KMS-11 (cell line): Measurements from ENCODE around the gene MGAT4B.

Experiments used
- H2AFZ ChIP-seq: fragments of 200-600 bp; sonication (generic); 2 replicates; pipeline ENCODE4 v1.6.1; 2016; ENCODE audit warnings: antibody characterized with exemption, mixed run types, low read depth
- H3K27ac ChIP-seq: fragments of 200-600 bp; sonication (generic); 2 replicates; pipeline ENCODE4 v1.6.1; 2016; ENCODE audit warnings: mild to moderate bottlenecking, mixed run types
- H3K27me3 ChIP-seq: fragments of 200-600 bp; sonication (generic); 2 replicates; pipeline ENCODE4 v1.6.1; 2017; ENCODE audit warnings: mild to moderate bottlenecking, low read depth, mixed run types, moderate library complexity; ENCODE audit not compliant: insufficient read depth
- H3K36me3 ChIP-seq: fragments of 200-600 bp; sonication (generic); 2 replicates; pipeline ENCODE4 v1.6.1; 2017; ENCODE audit warnings: mild to moderate bottlenecking, mixed run types; ENCODE audit not compliant: insufficient read depth
- H3K4me1 ChIP-seq: fragments of 200-600 bp; sonication (generic); 2 replicates; pipeline ENCODE4 v1.6.1; 2016; ENCODE audit warnings: mild to moderate bottlenecking, low read depth, mixed run types; ENCODE audit not compliant: poor library complexity, severe bottlenecking
- H3K4me2 ChIP-seq: fragments of 200-600 bp; sonication (generic); 2 replicates; pipeline ENCODE4 v1.7.0; 2016; ENCODE audit warnings: mild to moderate bottlenecking, mixed run types
- H3K4me3 ChIP-seq: fragments of 200-600 bp; sonication (generic); IDR thresholded peaks from 2 replicates; pipeline ENCODE4 v1.6.1; 2017; ENCODE audit warnings: low read depth, low read length, mixed read lengths; ENCODE audit not compliant: insufficient read depth
- H3K79me2 ChIP-seq: fragments of 200-600 bp; sonication (generic); 2 replicates; pipeline ENCODE4 v1.6.1; 2016; ENCODE audit warnings: low read depth, mixed run types; ENCODE audit not compliant: insufficient read depth
- H3K9ac ChIP-seq: fragments of 200-600 bp; sonication (generic); 2 replicates; pipeline ENCODE4 v1.6.1; 2016; ENCODE audit warnings: mild to moderate bottlenecking, mixed run types
- H4K20me1 ChIP-seq: fragments of 200-600 bp; sonication (generic); 2 replicates; pipeline ENCODE4 v1.6.1; 2016; ENCODE audit warnings: mild to moderate bottlenecking, mixed run types; ENCODE audit not compliant: insufficient read depth
- TF ChIP-seq, protein P1 (sequence below): fragments of 200-600 bp; sonication (generic); conservative IDR thresholded peaks from 2 replicates; pipeline ENCODE4 v1.6.1; 2017; ENCODE audit warnings: low read depth, mild to moderate bottlenecking, antibody characterized with exemption, low read length, moderate library complexity, mixed read lengths

Gene MGAT4B

DNA sequence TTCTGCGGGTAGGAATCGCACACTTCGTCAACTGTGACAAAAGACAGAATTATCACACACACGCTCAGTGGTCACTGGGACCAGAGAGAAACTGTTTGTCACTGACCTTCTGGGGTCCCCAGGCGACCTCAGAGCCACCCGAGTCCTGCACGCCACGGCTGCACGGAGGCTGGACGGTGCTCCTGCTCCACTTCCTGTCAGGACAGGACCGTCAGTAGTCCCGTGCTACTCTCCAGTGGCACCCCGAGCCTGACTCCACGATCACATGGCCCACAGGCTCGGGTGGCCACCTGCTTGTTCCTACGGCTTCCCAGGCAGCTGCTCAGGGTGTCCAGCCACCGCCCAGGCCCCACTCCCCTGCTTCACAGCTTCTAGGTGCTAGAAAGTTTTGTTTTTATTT lies 34.1 kb upstream of the MGAT4B start:
- no peak overlapping the region for H3K4me2 ChIP-seq
- H3K79me2 ChIP-seq, result no peaks in the 10 kb centered on the region
- H4K20me1 ChIP-seq, result no peaks in the 10 kb centered on the region
- peaks cover 18% of the 10 kb centered on the region for H3K4me1 ChIP-seq
- H3K9ac ChIP-seq, result no peak overlapping the region
- H3K27ac ChIP-seq, result no peak overlapping the region
- H3K36me3 ChIP-seq, result no peaks in the 10 kb centered on the region
- H3K4me3 ChIP-seq, result no peak overlapping the region
- no peaks in the 10 kb centered on the region for H3K27me3 ChIP-seq
- TF ChIP-seq, protein P1, sequence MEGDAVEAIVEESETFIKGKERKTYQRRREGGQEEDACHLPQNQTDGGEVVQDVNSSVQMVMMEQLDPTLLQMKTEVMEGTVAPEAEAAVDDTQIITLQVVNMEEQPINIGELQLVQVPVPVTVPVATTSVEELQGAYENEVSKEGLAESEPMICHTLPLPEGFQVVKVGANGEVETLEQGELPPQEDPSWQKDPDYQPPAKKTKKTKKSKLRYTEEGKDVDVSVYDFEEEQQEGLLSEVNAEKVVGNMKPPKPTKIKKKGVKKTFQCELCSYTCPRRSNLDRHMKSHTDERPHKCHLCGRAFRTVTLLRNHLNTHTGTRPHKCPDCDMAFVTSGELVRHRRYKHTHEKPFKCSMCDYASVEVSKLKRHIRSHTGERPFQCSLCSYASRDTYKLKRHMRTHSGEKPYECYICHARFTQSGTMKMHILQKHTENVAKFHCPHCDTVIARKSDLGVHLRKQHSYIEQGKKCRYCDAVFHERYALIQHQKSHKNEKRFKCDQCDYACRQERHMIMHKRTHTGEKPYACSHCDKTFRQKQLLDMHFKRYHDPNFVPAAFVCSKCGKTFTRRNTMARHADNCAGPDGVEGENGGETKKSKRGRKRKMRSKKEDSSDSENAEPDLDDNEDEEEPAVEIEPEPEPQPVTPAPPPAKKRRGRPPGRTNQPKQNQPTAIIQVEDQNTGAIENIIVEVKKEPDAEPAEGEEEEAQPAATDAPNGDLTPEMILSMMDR, result no peak
- H2AFZ ChIP-seq, result no peak overlapping the region

DNA sequence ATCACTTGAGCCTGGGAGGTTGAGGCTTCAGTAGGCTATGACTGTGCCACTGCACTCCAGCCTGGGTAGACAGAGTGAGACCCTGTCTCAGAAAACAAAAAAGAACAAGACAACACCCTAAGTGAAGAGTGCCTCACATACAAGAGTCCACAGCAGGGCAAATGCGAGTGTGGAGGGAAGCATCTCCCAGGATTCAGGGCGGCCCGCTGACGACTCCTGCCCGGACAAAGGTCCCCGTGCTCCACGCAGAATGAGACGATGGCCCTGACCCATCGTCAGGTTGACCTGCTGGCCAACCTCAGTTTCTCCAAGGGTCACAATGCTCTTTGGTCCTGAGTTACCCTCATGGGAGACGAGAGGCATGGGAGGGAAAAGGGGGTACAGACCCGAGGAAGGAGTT lies 33.7 kb upstream of the MGAT4B start:
- peaks cover 18% of the 10 kb centered on the region for H3K4me1 ChIP-seq
- TF ChIP-seq, protein P1, result no peak
- no peak overlapping the region for H3K9ac ChIP-seq
- no peaks in the 10 kb centered on the region for H3K79me2 ChIP-seq
- H3K27me3 ChIP-seq, result no peaks in the 10 kb centered on the region
- H2AFZ ChIP-seq, result no peak overlapping the region
- H4K20me1 ChIP-seq, result no peaks in the 10 kb centered on the region
- no peak overlapping the region for H3K4me3 ChIP-seq
- no peak overlapping the region for H3K4me2 ChIP-seq
- H3K36me3 ChIP-seq, result no peaks in the 10 kb centered on the region
- H3K27ac ChIP-seq, result no peak overlapping the region

DNA sequence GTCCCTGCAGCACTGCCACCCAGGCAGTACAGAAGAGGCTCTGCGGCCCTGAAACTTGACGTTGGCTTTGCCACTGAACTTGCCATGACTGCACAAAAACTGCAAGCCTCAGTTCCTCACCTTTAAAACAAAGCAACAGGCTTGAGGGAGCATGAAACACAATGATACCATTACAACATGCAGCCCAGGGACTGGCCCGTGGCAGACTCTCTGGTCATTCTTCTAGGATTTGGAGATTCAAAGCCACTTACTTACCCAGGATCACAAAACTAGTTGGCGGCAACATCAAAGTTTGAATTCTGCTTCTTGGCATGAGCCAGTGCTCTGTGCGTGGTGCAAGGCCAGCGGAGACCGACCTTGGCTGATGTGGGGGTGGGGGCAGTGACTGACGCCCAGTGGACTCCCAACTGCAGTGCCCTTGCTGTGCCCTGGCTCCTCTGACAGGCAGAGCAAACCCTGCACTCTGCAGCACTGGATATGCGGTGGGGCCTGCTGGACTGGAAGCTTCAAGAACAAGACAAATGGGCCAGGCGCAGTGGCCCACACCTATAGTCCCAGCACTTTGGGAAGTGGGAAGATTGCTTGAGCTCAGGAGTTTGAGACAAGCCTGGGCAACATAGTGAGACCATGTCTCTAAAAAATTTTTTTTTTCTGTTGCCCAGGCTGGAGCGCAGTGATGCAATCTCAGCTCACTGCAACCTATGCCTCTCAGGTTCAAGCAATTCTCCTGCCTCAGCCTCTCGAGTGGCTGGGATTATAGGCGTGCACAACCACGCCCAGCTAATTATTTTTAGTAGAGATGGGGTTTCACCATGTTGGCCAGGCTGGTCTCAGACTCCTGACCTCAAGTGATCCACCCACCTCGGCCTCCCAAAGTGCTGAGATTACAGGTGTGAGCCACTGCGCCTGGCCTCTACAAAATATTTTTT lies 32.9 kb upstream of the MGAT4B start:
- TF ChIP-seq, protein P1, result no peak
- Histone ChIP-seq H4K20me1 (no peaks in the 10 kb centered on the region), H3K4me1 (peaks cover 18% of the 10 kb centered on the region), H3K27ac (peak overlapping the region; percentile 15; the same call in 1 of the 2 replicates), H2AFZ (no peak overlapping the region), H3K79me2 (no peaks in the 10 kb centered on the region), H3K27me3 (no peaks in the 10 kb centered on the region), H3K4me2 (no peak overlapping the region), H3K36me3 (no peaks in the 10 kb centered on the region), H3K4me3 (no peak overlapping the region), H3K9ac (no peak overlapping the region)

DNA sequence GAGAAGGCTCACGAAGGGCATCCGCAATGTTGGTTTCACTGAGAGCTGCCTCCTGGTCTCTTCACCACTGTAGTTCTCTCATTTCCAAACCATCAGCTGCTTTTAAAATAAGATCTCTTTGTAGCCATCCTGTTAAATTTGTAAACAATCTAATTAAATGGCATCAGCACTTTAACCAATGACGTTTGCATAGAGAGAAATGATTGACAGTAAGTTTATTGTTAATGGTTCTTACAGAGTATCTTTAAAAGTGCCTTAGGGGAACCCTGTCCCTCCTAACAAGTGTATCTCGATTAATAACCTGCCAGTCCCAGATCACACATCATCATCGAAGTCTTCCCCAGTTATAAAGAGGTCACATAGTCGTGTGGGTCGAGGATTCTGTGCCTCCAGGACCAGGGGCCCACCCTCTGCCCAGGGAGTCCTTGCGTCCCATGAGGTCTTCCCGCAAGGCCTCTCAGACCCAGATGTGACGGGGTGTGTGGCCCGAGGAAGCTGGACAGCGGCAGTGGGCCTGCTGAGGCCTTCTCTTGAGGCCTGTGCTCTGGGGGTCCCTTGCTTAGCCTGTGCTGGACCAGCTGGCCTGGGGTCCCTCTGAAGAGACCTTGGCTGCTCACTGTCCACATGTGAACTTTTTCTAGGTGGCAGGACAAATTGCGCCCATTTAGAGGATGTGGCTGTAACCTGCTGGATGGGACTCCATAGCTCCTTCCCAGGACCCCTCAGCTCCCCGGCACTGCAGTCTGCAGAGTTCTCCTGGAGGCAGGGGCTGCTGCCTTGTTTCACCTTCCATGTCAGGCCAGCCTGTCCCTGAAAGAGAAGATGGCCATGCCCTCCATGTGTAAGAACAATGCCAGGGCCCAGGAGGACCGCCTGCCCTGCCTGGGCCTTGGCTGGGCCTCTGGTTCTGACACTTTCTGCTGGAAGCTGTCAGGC lies 30.7 kb upstream of the MGAT4B start:
- TF ChIP-seq, protein P1, result no peak
- H4K20me1 ChIP-seq, result no peaks in the 10 kb centered on the region
- H3K79me2 ChIP-seq, result no peaks in the 10 kb centered on the region
- no peak overlapping the region for H3K27ac ChIP-seq
- H2AFZ ChIP-seq, result no peak overlapping the region
- H3K4me3 ChIP-seq, result no peak overlapping the region
- H3K36me3 ChIP-seq, result no peaks in the 10 kb centered on the region; the same call in 1 of the 2 replicates
- no peaks in the 10 kb centered on the region for H3K27me3 ChIP-seq
- peaks cover 18% of the 10 kb centered on the region for H3K4me1 ChIP-seq
- H3K4me2 ChIP-seq, result no peak overlapping the region
- no peak overlapping the region for H3K9ac ChIP-seq
